ELF-1 (cell line): ENCODE results near the gene BRIX1.
"Not testable (repeated sequence)": the region's sequence is repeated elsewhere in the genome, so short reads cannot be mapped to it uniquely, and the experiment has no call there.

Experiments used
- DNase-seq: peaks from one replicate; pipeline ENCODE4 v3.0.0-alpha.2; 2016; ENCODE audit warnings: low read depth, low spot score

The BRIX1 gene

GRCh38 chr5:34914671-34915138 lies 806 bp upstream of the BRIX1 start:
- DNase-seq = no peak

- DNase-seq = no peak
Observed at GRCh38 chr5:34915856-34916192, 313 bp downstream of the BRIX1 start.

- no peak for DNase-seq
Observed at GRCh38 chr5:34916518-34916917, 1.0 kb downstream of the BRIX1 start.

- DNase-seq = no peak
Observed at GRCh38 chr5:34918025-34918424, 2.5 kb downstream of the BRIX1 start.

- DNase-seq = no peak
Observed at GRCh38 chr5:34919077-34919476, 3.6 kb downstream of the BRIX1 start.

- DNase-seq = not testable (repeated sequence)
Observed at GRCh38 chr5:34923256-34923655, 7.7 kb downstream of the BRIX1 start.

- DNase-seq = no peak
Observed at GRCh38 chr5:34923694-34924461, 8.4 kb downstream of the BRIX1 start.

- DNase-seq = no peak
Observed at GRCh38 chr5:34924462-34924765, 8.9 kb downstream of the BRIX1 start.

- no peak for DNase-seq
Observed at GRCh38 chr5:34926318-34926888, 10.9 kb downstream of the BRIX1 start.

GRCh38 chr5:34927785-34928184 lies 12.3 kb downstream of the BRIX1 start:
- DNase-seq = no peak

GRCh38 chr5:34928267-34928666 lies 12.8 kb downstream of the BRIX1 start:
- no peak for DNase-seq

GRCh38 chr5:34929134-34929719 lies 13.7 kb downstream of the BRIX1 start, which contains the start of gene DNAJC21:
DNAJC21 (plus strand) TSS chr5:34929559; CDS start chr5:34929820, 261 bp downstream.
- peak; percentile 99 for DNase-seq

- peak; percentile 82 for DNase-seq
Observed at GRCh38 chr5:34929720-34930461, 14.4 kb downstream of the BRIX1 start.

- DNase-seq = no peak
Observed at GRCh38 chr5:34930462-34930844, 14.9 kb downstream of the BRIX1 start.

GRCh38 chr5:34930870-34931269 lies 15.4 kb downstream of the BRIX1 start:
- DNase-seq = no peak

- no peak for DNase-seq
Observed at GRCh38 chr5:34932947-34933346, 17.4 kb downstream of the BRIX1 start.

- no peak for DNase-seq
Observed at GRCh38 chr5:34941936-34942335, 26.4 kb downstream of the BRIX1 start.

GRCh38 chr5:34944044-34944443 lies 28.5 kb downstream of the BRIX1 start:
- DNase-seq = no peak

- no peak for DNase-seq
Observed at GRCh38 chr5:34944460-34945047, 29.0 kb downstream of the BRIX1 start.

- no peak for DNase-seq
Observed at GRCh38 chr5:34957321-34957720, 41.8 kb downstream of the BRIX1 start.

- DNase-seq = peak; percentile 17
Observed at GRCh38 chr5:34957857-34958690, 42.6 kb downstream of the BRIX1 start.
